GM19099 (cell line): ENCODE data around the gene SPNS3.

Experiments used
- POLR2A ChIP-seq: IDR thresholded peaks from 3 replicates; pipeline ENCODE4 v1.6.1; 2011; ENCODE audit warnings: low read depth; ENCODE audit not compliant: insufficient read length; ENCODE audit errors: extremely low read depth

SPNS3 gene, protein sequence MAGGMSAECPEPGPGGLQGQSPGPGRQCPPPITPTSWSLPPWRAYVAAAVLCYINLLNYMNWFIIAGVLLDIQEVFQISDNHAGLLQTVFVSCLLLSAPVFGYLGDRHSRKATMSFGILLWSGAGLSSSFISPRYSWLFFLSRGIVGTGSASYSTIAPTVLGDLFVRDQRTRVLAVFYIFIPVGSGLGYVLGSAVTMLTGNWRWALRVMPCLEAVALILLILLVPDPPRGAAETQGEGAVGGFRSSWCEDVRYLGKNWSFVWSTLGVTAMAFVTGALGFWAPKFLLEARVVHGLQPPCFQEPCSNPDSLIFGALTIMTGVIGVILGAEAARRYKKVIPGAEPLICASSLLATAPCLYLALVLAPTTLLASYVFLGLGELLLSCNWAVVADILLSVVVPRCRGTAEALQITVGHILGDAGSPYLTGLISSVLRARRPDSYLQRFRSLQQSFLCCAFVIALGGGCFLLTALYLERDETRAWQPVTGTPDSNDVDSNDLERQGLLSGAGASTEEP

DNA sequence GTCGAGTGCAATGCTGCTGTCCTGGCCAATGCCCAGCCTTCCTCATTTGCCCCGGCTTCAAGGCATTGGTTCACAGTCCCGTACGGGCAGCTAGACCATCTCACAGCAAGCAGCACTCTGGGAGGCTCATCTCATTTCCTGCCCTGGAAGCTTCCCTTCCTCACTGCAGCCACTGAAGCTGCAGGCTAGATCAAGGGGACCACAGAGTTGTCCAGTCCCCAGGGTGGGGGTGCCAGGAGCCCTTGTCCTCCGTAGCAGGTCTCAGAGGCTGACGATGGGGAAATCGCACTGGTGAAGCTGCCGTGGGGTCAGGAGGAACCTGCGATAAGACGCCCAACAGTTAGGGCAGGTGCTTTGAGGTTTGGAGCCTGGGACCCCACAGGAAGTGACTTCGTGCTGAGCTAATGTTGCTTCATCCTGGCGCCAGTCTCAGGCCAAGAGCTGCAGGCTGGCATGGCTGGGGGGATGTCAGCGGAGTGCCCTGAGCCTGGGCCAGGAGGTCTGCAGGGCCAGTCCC is at the start of gene SPNS3:
Gene SPNS3, plus strand, starts transcription at position 426 of the 517 bp plus-strand sequence. Its CDS starts 28 bp downstream, at position 454.
- TF ChIP-seq POLR2A = no peak

DNA sequence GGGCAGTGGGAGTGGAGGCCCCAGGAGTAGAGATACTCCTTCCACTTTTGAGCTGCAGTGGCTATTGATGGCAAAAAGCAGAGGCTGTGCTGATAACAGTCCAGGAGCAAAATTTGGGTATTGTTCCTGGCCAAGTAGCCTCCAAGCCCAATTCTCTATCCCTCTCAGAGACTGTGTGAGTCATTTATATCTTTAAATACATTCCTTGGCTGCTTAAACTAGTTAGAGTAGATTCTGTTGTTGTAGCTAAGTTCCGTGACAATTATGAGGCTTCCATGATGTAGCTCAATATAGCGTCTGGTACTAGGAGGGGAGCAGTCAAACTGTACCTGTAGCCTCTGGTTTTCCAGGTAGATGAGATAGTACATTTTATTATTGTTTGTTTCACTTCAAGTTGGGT is 47.3 kb upstream of the SPNS3 start:
- TF ChIP-seq POLR2A = no peak

DNA sequence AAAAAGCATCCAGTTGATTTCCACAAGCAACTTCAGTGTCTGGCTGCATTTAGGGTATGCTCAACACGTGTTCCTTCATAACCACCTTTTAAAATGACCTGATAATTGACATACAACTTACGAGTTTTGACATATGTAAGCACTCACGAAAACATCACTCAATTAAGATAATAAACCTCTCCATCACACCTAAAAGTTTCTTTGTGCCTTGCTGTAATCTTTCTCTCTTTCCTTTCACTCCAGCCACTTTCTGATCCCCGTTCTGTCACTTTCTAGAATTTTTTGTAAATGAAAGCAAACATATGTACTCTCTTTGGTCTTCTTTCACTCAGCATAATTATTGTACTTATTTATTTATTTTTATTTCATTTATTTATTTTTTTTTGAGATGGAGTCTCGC is 46.6 kb upstream of the SPNS3 start:
- TF ChIP-seq POLR2A = no peak

DNA sequence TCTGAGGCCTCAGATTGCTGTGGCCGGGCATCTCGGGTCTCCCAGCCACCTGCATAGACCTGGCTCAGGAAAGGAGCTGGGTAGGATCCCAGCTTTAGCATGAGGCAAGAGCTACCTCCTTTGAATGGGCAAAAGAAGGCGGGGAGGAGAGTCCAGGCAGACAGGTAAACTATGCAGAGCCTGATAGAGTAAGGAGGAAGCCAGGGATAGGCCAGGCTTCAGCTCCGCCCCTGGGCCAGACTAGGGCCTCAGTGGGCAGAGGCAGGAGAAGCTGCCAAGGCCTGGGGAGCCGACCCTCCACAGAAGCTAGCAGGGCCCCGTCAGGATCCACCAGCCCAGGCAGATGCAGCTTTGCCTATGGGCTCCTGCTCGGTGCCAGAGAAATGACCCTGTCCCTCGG is 44.7 kb upstream of the SPNS3 start:
- no peak for TF ChIP-seq POLR2A

DNA sequence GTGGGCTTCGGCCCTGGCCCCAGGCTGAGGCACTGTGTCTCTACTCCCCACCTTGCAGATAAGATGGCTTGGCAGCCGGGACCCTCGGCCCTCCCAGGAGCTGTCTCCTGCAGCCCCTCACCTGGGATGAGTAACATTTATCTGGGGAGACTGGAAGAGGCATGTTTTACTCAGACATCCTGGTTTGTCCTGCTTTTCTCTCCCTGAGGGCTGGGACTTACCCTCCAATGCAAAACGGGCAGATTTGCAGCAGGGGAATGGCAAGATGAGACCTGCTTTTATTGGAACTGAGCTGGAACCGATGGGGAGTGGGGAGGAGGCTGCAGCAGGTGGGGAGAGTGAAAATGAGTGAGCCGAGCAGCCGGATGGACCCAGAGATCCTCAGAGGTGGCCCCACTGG is 39.9 kb upstream of the SPNS3 start:
- no peak for TF ChIP-seq POLR2A

DNA sequence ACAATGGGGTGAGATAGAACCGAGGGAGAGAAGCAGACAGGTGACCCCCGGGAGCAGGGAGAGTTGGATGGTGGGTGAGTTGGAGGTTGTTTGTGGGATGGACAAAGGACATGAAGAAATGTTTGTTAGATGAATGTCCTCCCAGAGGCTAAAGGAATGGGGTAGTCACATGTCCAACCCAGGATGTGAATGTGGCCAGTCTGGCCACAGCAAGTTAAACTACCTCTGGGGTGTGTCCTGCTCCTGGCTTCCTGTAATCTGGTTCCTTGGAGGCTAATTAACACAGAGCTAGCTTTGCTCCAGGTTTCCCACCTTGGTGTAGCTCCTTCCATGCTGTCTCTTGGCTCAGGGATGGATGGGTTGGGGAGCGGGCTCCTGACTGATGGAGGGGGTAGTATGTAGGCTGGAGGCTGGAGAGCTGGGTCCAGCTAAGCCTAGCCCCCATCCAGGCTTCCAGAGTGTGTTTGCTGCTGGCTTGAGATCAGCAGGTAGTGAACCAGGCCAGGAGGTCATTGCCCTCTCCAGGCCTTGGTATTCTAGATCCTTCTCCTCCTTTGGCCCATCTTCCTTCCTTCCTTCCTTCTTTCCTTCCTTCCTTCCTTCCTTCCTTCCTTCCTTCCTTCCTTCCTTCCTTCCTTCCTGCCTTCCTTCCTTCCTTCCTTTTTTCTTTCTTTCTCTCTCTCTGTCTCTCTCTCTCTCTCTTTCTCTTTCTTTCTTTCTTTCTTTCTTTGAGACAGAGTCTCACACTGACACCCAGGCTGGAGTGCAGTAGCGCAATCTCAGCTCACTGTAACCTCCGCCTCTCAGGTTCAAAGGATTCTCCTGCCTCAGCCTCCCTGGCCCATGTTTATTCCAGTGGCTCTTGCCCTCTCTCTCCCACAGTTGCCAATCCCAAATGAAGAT is 39.3 kb upstream of the SPNS3 start:
- TF ChIP-seq POLR2A = no peak

DNA sequence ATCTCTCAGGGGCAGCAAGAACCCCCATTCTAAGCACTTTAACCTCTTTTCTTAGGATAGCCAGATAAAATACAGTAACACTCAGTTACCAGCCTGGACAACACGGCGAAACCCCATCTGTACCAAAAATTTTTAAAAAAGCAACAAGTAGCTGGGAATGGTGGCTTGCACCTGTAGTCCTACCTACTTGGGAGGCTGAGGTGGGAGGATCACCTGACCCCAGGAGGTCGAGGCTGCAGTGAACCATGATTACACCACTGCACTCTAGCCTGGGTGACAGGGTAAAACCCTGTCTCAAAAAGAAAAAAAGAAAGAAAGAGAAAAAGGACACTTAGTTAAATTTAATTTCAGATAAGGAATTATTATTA is 38.6 kb upstream of the SPNS3 start:
- TF ChIP-seq POLR2A = no peak

DNA sequence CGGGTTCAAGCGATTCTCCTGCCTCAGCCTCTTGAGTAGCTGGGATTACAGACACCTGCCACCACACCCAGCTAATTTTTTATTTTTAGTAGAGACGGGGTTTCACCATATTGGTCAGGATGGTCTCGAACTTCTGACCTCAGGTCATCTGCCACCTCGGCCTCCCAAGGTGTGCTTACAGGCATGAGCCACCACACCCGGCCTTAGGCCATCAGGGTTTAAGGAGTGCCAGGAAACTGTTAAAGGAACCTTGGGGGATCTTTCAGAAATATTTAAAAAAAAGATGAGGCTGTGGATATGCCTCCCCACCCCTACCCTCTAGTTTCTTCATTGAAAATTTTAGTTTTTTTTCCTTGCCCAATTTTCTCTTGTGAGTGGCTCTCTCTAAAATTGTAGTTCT is 35.9 kb upstream of the SPNS3 start:
- TF ChIP-seq POLR2A = no peak

DNA sequence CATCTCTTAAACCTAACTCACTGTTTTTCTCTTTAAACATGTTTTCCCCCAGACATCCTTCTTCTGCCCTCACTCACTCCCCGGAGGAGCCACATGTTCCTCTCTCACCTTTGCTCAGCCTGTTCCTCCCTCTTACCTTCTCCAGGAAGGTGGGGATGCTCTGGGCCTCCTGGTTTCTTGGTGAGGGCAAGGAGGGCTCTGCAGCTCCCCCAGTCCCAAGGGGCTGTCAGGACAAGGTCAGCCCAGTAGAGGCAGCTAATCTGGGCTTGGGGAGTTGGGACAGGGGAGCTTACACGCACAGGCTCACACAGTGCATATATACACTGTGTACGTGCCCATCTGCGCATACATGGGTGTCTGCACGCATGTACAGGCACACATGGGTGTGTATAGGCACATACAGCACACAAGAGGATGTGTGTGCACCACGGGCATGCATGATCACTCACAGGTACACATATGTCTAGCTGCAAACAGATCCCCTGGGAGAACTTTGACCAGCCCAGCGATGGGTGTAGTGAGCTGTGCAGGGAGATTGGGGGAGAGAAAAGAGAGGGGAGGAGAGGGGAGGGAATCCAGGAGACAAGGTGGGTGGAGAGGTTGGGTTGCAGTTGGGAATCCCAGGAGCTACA is 28.6 kb upstream of the SPNS3 start:
- TF ChIP-seq POLR2A = no peak

DNA sequence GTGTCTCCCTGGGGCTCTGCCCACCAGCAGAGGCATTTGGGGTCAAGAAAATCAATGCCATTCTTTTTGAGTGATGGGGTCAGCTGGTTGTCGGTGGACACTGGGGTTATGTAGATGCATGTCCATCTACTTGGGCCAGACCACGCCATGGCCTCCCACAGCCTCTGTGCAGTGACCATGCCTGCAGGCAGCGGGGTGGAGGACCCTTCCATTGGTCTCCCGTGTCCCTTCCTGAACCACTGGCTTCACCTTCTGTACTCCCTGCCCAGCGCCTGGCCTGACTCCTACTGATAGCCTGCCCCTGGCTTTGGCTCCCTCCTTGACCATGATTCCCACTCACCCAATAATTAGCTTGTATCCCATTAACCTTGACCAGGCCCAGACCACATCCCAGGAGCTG is 28.0 kb upstream of the SPNS3 start:
- no peak for TF ChIP-seq POLR2A

DNA sequence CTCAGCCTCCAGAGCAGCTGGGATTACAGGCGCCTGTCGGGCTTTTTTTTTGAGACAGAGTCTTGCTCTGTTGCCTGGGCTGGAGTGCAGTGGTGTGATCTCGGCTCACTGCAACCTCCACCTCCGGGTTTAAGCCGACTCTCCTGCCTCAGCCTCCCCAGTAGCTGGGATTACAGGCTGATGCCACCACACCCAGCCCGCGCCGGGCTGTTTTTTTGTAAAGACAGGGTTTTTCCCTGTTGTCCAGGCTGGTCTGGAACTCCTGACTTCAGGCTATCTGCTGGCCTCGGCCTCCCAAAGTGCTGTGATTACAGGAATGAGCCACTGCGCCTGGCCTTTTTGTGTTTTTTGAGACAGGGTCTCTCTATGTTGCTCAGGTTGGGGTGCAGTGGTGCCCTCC is 27.4 kb upstream of the SPNS3 start:
- no peak for TF ChIP-seq POLR2A

DNA sequence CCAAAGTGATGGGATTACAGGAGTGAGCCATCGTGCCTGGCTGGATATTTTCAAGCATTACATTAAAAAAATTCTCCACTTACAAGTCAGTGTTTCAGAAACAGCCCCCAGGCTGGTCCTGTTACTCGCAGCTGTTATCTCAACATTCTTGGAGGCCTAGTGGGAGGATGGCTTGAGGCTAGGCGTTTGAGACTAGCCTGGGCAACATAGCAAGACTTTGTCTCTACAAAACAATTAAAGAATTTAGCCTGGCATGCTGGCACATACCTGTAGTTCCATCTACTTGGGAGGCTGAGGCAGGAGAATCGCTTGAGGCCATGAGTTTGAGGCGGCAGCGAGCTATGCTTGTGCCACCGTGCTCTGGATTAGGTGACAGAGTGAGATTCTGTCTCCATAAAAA is 26.5 kb upstream of the SPNS3 start:
- no peak for TF ChIP-seq POLR2A

DNA sequence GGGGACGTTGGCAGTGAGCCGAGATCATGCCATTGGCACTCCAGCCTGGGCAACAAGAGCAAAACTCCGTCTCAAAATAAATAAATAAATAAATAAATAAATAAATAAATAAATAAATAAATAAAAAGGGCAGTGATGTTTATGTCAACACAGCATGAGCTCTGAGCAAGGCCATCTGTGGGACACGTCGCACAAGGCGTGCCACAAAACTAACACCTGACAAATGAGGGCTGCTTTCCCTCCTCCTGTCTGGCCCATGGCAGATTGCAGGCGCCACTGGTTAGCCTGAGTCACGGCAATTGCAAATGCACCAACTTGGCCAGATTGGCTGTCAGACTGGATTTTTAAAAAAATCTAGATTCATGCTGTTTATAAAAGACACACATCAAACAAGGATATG is 25.9 kb upstream of the SPNS3 start:
- no peak for TF ChIP-seq POLR2A

DNA sequence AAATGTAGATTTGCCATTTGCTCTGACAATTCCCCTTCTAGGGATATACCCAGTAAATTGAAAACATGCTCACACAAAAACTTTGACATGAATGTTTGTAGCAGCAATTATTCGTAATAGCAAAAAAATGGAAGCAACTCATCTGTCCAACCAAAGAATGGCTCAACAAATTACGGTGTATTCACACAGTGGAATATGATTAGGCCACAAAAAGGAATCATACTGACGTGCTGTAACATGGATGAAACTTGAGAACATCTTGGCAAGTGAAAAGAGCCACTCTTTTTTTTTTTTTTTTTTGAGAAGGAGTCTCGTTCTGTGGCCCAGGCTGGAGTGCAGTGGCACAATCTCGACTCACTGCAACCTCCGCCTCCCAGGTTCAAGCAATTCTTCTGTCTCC is 24.1 kb upstream of the SPNS3 start:
- no peak for TF ChIP-seq POLR2A

DNA sequence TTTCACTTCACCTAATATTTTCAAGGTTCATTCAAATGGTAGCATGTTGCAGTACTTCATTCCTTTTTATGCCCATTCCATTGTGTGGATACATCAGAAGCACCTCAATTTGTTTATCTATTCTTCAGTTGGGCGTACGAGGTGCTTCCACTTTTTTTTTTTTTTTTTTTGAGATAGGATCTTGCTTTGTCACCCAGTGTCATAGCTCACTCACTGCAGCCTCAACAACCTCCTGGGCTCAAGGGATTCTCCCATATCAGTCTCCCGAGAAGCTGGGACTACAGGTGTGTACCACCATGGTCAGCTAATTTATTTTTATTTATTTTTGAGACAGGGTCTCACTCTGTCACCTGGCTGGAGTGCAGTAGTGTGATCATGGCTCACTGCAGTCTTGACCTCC is 22.5 kb upstream of the SPNS3 start:
- no peak for TF ChIP-seq POLR2A
